Transverse colon (tissue), 3 donors: ENCODE measurements around the gene HINT1.

ENCODE experiments used
- CTCF ChIP-seq, 5 experiments: fragments of 200-600 bp in 3 of 5; fragments of 450-650 bp in 2 of 5; sonication (generic) in 3 of 5; IDR thresholded peaks; 1 replicate in 2 of 5; 2 replicates in 3 of 5; pipeline ENCODE4 v1.5.1; 2016 to 2017; ENCODE audit warnings: antibody characterized with exemption in 5 of 5, inconsistent platforms in 3 of 5, mild to moderate bottlenecking in 2 of 5, moderate library complexity in 1 of 5
- POLR2A ChIP-seq: fragments of 450-650 bp; IDR thresholded peaks from one replicate; pipeline ENCODE4 v1.6.1; 2016; ENCODE audit warnings: antibody characterized with exemption, mild to moderate bottlenecking, moderate library complexity

- TF ChIP-seq CTCF (IDR thresholded peaks at IDR 0.05) (no peak), POLR2A (no peak)
Observed at GRCh38 chr5:131147258-131147657, 17.8 kb downstream of the HINT1 start.
